ENCODE data around the gene E2F4. TPM values are rescaled to one million over a fixed set of nuclear protein-coding genes. Genes with fewer than 3 reads are reported as not detected.
A peak's percentile ranks its signal among the peaks of the same experiment; 100 is the strongest.

E2F4 gene
- total and polyA plus RNA-seq, 2 donors (not counting 1 experiment from before 2014, with no cell fraction given) = 106 to 188 TPM

DNA sequence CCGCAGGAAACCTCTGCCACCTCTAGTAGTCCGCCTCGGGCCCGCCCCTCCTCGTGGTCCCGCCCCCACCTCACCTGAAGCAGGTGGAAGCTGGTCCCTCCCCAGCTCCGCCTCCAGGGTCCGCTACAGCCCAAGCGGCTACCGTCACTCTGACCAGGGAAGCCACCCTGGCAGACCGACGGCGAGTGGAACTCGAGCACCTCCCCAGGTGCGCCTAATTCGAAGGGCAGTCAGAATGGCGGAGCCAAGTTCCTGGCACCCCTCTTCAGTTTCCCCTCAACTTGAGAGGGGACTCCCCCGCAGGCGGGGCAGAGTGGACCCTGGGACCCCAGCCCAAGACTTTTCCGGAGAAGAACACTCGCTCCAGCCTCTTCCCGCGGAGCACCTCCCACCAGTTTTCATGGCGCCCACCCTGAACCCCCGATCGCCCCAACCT, 54.8 kb downstream of the E2F4 start:
- Histone ChIP-seq H3K27me3 (replicated peaks in 1 of 4; ENCODE audit: control extremely low read depth in 1 of 4, control insufficient read depth in 3 of 4, insufficient read depth in 4 of 4, low read length in 3 of 4) (peaks cover 0 to 17% (median 12%) of the 10 kb centered on the region in 4 experiments), H3K36me3 (replicated peaks in 1 of 2; ENCODE audit: control extremely low read depth in 1 of 2, control insufficient read depth in 1 of 2, extremely low read depth in 1 of 2, insufficient read depth in 2 of 2, low read length in 1 of 2) (peaks cover 0 to under 1% of the 10 kb centered on the region in 2 experiments), H3K4me2 (replicated peaks; ENCODE audit: low read depth, low read length, poor library complexity, severe bottlenecking) (peak overlapping the region; percentile 100), H2AFZ (ENCODE audit: insufficient read depth, low read depth, low read length, poor library complexity, severe bottlenecking) (peak overlapping the region; percentile 82), H3K9me3 (ENCODE audit: control extremely low read depth in 1 of 3, control insufficient read depth in 2 of 3, insufficient read depth in 1 of 3, low read length in 2 of 3) (no peaks in the 10 kb centered on the region), H3K27ac (ENCODE audit: low read length in 2 of 2) (peak overlapping the region; percentile 16 to 48), H3K79me2 (ENCODE audit: control insufficient read depth, insufficient read depth, low read length) (peaks cover 20% of the 10 kb centered on the region), H3K4me1 (ENCODE audit: control insufficient read depth in 2 of 2, insufficient read depth in 2 of 2, low read length in 2 of 2) (peaks cover 46 to 55% of the 10 kb centered on the region in 2 donors), H4K20me1 (ENCODE audit: control insufficient read depth, insufficient read depth, low read length, poor library complexity, severe bottlenecking) (peaks cover 8% of the 10 kb centered on the region), H3K4me3 (ENCODE audit: control extremely low read depth in 1 of 5, extremely low read depth in 1 of 5, insufficient read depth in 1 of 5, low read depth in 2 of 5, low read length in 4 of 5) (peak overlapping the region; percentile 70 to 97 (median 79)), H3K9ac (ENCODE audit: low read length) (peak overlapping the region; percentile 81)
- no peak for TF ChIP-seq EZH2 (IDR thresholded peaks at IDR 0.05; ENCODE audit: borderline replicate concordance, insufficient read depth, low read depth, low read length, poor library complexity, severe bottlenecking)
- TF ChIP-seq, protein P1, sequence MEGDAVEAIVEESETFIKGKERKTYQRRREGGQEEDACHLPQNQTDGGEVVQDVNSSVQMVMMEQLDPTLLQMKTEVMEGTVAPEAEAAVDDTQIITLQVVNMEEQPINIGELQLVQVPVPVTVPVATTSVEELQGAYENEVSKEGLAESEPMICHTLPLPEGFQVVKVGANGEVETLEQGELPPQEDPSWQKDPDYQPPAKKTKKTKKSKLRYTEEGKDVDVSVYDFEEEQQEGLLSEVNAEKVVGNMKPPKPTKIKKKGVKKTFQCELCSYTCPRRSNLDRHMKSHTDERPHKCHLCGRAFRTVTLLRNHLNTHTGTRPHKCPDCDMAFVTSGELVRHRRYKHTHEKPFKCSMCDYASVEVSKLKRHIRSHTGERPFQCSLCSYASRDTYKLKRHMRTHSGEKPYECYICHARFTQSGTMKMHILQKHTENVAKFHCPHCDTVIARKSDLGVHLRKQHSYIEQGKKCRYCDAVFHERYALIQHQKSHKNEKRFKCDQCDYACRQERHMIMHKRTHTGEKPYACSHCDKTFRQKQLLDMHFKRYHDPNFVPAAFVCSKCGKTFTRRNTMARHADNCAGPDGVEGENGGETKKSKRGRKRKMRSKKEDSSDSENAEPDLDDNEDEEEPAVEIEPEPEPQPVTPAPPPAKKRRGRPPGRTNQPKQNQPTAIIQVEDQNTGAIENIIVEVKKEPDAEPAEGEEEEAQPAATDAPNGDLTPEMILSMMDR (IDR thresholded peaks at IDR 0.05) = no peak
- intact Hi-C loops (cut with micrococcal nuclease) = loop anchor here (1.0 to 10.0 kb wide), 7 partner anchors 19 to 418 kb away; partner anchors contain the start of genes ACD, ATP6V0D1, C16orf86 and E2F4
- POLR2A ChIA-PET = interaction anchor here (0.6 to 3.7 kb wide), 3 partner anchors 20 to 233 kb away, joined by 3 to 27 read pairs (median 4); partner anchors contain the start of gene TMEM208
- H3K27me3 Mint-ChIP-seq = peaks cover 9% of the 10 kb centered on the region
- H3K9me3 Mint-ChIP-seq (ENCODE audit: insufficient read depth) = no peaks in the 10 kb centered on the region
- peak overlapping the region; percentile 70 for H3K27ac Mint-ChIP-seq
- DNase-seq = no peak
- H3K4me1 Mint-ChIP-seq = peaks cover 53% of the 10 kb centered on the region
- ATAC-seq (ENCODE audit: low read depth) = no peak
- peak overlapping the region; percentile 96 for H3K4me3 Mint-ChIP-seq
- 0% methylated on average over 26 of the region's 26 CpGs for WGBS (ENCODE audit: insufficient coverage)
- CTCF ChIA-PET = interaction anchor here (1.0 to 4.2 kb wide), 7 partner anchors 15 to 103 kb away, joined by 3 to 33 read pairs (median 10); partner anchors contain the start of gene TMEM208
